GM19240 (cell line): ENCODE results near the gene ORMDL2.
"Not testable (repeated sequence)": the region's sequence is repeated elsewhere in the genome, so short reads cannot be mapped to it uniquely, and the experiment has no call there.

Experiments
- DNase-seq: peaks from one replicate; pipeline ENCODE4 v3.0.0; 2011; ENCODE audit warnings: low spot score; ENCODE audit not compliant: insufficient read length

ORMDL2 gene

DNA sequence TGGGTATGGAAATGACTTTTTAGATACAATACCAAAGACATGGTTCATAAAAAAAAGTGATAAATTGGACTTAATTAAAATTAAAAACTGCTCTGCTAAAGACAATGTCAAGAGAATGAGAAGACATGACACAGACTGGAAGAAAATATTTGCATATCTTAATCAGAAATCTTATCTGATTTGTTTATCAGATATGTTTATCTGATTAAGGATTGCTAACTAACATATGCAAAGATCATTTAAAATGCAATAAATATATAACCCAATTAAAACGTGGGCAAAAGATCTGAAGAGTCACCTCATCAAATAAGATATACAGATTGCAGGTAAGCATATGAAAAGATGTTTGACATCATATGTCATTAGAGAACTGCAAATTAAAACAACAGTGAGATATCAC is 34.9 kb downstream of the ORMDL2 start:
- DNase-seq, result no peak

- DNase-seq, result no peak
These were observed 43.6 kb downstream of the ORMDL2 start for GRCh38 chr12:55861396-55861795.

GRCh38 chr12:55861871-55862270 is 44.0 kb downstream of the ORMDL2 start:
- no peak for DNase-seq

DNA sequence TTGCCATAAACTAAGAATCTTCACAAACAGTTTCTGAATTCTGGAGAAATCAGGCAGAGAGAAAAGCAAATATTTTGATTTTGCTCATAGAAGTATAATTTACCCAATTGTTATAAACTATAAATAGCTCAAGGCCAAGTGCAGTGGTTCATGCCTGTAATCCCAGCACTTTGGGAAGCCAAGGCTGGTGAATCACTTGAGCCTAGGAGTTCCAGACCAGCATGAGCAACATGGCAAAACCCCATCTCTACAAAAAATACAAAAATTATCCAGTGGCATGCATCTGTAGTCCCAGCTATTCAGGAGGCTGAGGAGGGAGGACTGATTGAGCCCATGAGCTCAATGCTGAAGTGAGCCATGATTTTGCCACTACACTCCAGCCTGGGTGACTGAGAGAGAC is 44.4 kb downstream of the ORMDL2 start:
- DNase-seq, result no peak

GRCh38 chr12:55862931-55863330 is 45.1 kb downstream of the ORMDL2 start:
- not testable (repeated sequence) for DNase-seq

DNA sequence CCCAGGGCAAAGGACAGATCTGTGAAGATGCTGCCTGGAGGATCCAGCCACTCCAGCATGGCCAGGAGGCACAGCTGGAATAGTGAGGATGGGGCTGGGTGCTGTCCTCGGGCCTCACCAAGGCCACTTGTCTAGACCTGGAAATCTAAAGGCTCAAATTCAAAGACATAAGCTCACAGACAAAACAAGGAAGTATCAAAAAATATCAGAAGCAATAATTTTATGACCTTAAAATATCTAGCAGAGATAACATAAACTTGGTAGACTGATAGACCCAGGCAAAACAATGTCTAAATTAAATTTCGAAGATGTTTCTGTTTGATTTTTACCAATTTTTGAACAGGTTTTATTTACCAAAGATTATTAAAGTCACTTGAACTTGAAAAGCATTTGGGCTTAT is 47.5 kb downstream of the ORMDL2 start:
- DNase-seq, result no peak

- not testable (repeated sequence) for DNase-seq
These were observed 48.7 kb downstream of the ORMDL2 start for GRCh38 chr12:55866454-55867004.
